ENCODE results near the gene CYBC1.

CYBC1 gene

DNA sequence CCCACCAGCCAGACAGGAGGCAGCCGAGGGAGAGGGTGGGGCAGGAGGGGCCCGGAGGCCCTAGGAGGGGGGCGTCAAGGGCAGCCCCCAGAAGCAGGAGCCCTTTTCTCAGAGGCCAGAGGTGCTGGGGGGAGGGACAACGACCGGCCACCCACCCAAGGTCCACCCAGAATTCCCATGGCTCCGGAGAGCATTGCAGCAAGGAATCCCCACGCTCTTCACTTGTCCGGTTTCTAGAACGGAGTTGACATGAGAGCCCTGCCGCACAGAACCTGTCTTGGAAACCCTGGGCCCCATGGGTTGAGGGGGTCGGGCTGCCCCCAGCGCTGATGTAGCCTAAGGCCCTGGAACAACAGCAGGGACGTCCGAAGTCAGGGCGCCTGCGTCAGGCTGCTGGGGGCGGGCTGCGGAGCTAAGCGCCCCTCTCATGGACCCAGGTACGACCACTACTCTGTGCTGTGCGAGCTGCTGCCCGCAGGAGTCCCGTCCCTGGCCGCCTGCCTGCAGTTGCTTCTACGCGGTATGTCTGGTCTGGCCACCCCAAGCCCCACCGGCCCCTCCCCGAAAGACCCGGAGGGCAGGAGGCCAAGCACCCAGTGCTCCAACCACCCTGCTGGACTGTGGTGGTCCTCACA lies 11.2 kb downstream of the CYBC1 start:
- H3K27ac ChIP-seq = peak overlapping the region in 1 of 21 experiments; percentile 52

GRCh38 chr17:82438401-82439193 lies 12.0 kb downstream of the CYBC1 start:
- Histone ChIP-seq H3K4me3 (no peak overlapping the region), H3K27ac (no peak overlapping the region)

More for the DNA sequence above, 11.2 kb downstream of the CYBC1 start:
- H3K4me3 ChIP-seq = no peak overlapping the region

DNA sequence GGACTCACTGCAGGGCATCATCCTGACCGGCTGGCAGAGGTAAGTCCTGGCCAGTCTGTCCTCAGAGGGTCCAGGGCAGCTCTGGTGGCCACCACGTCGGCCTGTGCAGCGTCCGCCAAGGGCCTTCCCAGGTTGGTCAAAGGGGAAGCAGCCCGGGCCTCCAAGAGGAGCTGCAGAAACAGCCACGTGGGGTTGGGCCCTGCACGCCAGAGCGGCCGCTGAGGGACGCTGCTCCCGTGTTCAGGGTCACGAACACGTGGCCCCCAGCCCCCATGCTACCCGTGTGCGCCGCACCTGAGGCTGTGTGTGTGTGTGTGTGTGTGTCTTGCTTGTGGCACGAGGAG lies 13.3 kb downstream of the CYBC1 start:
- Histone ChIP-seq H3K27ac (no peak overlapping the region), H3K4me3 (no peak overlapping the region)

- H3K4me3 ChIP-seq = no peak overlapping the region
Observed at GRCh38 chr17:82436601-82437324, 13.8 kb downstream of the CYBC1 start.

DNA sequence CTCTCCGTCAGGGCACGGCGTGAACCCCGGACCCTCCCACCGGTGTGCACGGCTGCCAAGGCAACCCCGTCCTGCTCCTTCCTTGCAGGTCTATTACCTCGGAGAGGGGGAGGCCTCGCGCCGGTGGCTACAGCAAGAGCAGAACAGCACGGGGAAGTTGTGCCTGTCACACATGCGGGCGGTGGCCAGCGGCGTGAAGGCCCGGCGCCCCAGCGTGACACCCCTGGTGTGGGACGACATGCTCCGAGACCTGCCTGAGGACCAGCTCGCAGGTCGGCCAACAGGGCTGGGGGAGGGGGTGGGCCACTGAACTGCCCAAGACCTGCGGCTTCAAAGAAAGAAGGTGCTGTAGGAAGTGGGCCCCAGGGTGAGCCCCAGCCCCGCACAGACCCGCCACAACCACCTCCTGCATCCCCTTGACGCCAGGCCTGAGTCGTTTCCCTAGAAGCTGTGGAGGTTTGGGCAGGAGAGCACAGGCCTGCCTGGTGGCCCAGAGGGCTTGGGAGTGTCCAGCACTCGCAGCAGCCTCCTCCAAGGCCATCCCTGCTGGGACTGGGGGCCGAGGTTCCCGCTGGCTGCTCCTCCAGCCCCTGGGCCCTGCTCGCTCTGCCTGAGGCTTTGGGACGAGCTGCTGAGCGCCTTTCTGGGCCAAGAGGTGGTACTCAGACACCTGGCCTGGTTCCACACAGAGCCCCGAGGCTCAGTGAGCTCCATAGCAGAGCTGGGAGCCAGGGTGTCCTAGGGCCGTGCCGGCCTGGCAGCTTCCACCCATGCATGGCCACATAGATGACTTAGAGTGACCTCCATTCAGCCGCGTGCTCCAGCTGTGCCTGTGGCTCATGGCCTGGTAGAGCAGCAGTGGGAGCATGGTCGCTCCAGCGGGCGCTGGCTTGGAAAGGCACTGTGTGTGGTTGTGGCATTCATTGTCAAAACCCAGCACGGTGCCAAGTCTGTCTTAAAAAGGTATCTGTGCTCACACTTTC lies 14.7 kb downstream of the CYBC1 start:
- H3K27ac ChIP-seq = no peak overlapping the region

More at GRCh38 chr17:82436601-82437324, 13.8 kb downstream of the CYBC1 start:
- no peak overlapping the region for H3K27ac ChIP-seq

GRCh38 chr17:82435103-82435502 lies 15.4 kb downstream of the CYBC1 start:
- no peak overlapping the region for H3K4me3 ChIP-seq
- H3K27ac ChIP-seq = no peak overlapping the region

More for the DNA sequence above, 14.7 kb downstream of the CYBC1 start:
- no peak overlapping the region for H3K4me3 ChIP-seq

DNA sequence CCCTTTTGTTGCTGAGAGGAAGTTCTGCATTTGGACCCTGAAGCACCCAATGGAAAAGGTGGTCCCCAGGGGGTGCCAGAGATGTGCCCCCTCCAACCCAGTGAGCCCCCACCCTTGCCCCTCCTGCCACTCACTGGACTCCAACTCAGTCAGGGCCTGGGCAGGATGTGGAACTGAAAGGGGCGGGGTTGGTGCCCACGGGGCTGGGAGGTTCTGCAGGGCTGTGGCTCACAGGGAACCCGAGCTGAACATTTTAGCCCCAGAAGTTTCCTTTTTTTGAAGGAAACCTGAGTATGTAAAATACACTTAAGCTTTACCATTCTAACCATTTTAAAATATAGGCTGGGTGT lies 16.4 kb downstream of the CYBC1 start:
- Histone ChIP-seq H3K27ac (peak overlapping the region in 1 of 21 experiments; percentile 1), H3K4me3 (no peak overlapping the region)

- no peak overlapping the region for H3K27ac ChIP-seq
- no peak overlapping the region for H3K4me3 ChIP-seq
Observed at GRCh38 chr17:82433560-82434215, 16.9 kb downstream of the CYBC1 start.

DNA sequence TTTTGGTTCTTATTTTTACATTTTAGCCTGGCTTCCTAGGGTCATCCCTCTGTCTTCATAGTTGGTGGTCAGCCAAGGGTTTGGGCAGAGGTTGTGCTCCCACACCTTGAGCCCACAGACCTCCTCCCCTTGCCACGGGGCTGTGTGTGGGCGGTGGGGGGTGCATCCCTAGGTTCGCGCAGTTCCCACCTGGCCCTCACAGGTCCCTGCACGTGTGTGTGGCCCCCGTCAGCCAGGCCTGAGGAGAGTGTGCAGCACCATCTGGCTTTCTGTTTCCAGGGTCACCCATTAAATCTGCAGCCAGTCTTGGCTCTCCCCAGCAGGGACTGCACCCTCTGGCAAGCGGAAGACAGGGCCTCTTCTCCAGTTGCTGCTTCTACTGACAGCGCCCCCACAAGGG lies 18.5 kb downstream of the CYBC1 start:
- Histone ChIP-seq H3K4me3 (no peak overlapping the region), H3K27ac (no peak overlapping the region)

DNA sequence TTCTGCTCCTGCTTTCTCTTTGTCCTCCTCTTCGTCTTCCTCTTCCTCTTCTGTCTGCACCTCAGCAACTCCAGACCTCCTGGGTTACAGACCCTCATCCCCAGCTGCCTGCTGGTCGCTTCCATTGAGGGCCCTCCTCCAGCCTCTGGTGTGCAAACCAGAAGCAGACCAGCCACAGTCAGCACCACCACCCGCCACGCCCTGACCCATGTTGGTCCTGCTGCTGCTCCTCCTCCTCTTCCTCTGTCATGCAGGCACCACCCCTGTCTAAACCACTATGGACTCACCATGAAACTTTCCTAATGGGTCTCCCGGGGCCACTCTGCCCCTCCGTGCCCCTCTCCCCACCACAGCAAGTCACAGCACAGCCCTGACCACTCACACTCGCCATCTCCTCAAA lies 20.7 kb downstream of the CYBC1 start:
- Histone ChIP-seq H3K27ac (peak overlapping the region in 1 of 21 experiments; percentile 51), H3K4me3 (no peak overlapping the region)

GRCh38 chr17:82428546-82428945 lies 22.0 kb downstream of the CYBC1 start:
- H3K4me3 ChIP-seq = no peak overlapping the region
- H3K27ac ChIP-seq = no peak overlapping the region

DNA sequence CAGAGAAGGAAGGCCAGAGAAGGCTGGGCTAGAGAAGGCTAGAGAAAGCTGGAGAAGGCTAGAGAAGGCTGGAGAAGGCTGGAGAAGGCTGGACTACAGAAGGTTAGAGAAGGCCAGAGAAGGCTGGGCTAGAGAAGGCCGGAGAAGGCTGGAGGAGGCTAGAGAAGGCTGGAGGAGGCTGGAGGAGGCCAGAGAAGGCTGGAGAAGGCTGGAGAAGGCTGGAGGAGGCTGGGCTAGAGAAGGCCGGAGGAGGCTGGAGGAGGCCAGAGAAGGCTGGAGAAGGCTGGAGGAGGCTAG lies 25.7 kb downstream of the CYBC1 start:
- no peak overlapping the region for H3K4me3 ChIP-seq

DNA sequence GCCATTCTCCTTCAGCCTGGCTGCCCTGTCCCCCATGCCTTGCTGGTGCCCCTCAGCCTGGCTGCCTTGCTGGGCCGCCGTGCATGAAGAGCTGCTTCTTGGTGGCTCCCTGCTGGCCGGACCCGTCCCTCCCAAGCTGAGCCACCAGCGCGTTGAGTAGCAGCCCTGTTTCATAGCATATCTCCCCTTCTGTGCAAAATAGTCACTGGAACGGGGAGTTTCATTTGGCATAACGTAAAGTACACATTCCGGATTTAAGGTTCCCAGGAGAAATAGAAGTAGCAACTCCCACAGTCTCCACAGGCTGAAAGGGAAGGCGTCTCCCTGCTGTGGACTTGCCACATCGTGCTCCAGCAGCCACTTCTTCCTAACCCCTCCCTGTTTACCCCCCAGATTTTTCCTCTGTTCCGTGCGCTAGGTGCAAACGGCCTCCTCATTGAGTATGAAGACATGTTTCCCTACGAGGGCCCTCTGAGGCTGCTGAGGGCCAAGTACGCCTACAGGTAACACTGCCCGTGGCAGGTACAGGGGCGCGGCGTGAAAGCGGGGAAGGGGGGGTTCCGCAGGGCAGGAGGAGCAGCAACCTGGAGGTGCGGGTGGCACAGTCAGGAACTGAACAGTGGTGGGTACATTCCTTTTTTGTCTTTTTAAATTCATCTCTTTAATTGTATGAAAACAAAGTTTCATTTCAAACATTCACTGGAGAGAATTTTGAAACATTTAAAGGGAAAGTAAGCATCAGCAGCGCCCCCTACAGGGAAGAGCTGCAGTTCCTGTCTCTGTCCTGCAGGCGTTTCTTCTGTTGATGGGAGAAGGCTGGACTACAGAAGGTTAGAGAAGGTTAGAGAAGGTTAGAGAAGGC lies 26.3 kb downstream of the CYBC1 start:
- H3K4me3 ChIP-seq = peak overlapping the region in 2 of 7 experiments; percentile 3 to 25
- peak overlapping the region in 1 of 21 experiments; percentile 31 for H3K27ac ChIP-seq

More for the DNA sequence above, 25.7 kb downstream of the CYBC1 start:
- no peak overlapping the region for H3K27ac ChIP-seq

DNA sequence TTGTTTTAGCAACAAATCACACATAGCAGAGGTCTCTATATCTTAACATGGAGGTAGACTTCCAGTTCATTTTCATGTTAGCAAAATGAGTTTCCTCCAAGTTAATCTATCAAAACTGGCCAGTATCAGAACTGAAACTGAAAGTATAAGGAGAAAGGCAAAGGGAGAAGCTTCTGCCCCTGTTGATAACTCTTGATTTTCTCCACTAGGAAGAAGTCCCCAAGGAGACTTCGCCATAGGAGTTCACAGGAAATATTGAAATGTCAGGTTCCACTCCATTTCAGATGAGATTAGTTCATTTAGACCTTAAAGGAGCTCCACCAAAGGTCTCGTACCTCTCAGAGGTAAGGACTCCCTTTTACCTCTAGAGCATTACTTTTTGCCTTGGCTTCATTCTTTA lies 31.0 kb downstream of the CYBC1 start:
- peak overlapping the region in 6 of 7 experiments; percentile 57 to 76 (median 72) for H3K4me3 ChIP-seq
- H3K27ac ChIP-seq = peak overlapping the region in 10 of 21 experiments; percentile 5 to 94 (median 58)

GRCh38 chr17:82418001-82418986 lies 32.3 kb downstream of the CYBC1 start, which contains the start of the genes HEXD and OGFOD3:
Gene HEXD, plus strand, starts transcription at chr17:82418347. Its CDS starts 1,453 bp downstream, at chr17:82419800.
Gene OGFOD3, minus strand, starts transcription at chr17:82418586. Its CDS starts 101 bp downstream, at chr17:82418485.
- peak within 1 kb of the TSS; percentile 57 to 76 (median 71) for H3K4me3 ChIP-seq
- peak within 1 kb of the TSS in 20 of 21 experiments; percentile 78 to 95 (median 90) for H3K27ac ChIP-seq

- Histone ChIP-seq H3K4me3 (no peak overlapping the region), H3K27ac (no peak overlapping the region)
Observed at GRCh38 chr17:82416771-82417170, 33.8 kb downstream of the CYBC1 start.

DNA sequence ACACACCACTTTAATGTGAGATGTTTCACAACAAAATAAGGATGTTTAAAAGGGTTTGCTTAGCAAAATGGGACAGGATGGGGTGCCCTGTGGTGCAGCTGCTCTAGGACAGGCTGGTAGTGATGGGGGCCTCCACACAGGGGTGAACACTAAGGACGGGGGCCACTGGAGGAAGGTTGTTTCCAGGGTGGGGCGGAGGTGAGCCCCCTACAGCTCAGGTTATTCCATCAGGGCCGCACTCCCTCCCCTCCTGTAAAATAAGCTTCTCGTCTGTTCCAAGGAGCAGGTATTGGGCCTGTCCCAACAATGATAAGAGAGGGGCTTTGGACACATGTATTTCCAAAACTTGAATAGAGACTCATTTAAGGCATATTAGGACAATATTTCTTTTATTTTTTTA lies 34.3 kb downstream of the CYBC1 start:
- H3K4me3 ChIP-seq = no peak overlapping the region
- H3K27ac ChIP-seq = no peak overlapping the region

All from skin epidermis (tissue), 12 donors.